ENCODE results near the gene UTS2R.

The UTS2R gene

DNA sequence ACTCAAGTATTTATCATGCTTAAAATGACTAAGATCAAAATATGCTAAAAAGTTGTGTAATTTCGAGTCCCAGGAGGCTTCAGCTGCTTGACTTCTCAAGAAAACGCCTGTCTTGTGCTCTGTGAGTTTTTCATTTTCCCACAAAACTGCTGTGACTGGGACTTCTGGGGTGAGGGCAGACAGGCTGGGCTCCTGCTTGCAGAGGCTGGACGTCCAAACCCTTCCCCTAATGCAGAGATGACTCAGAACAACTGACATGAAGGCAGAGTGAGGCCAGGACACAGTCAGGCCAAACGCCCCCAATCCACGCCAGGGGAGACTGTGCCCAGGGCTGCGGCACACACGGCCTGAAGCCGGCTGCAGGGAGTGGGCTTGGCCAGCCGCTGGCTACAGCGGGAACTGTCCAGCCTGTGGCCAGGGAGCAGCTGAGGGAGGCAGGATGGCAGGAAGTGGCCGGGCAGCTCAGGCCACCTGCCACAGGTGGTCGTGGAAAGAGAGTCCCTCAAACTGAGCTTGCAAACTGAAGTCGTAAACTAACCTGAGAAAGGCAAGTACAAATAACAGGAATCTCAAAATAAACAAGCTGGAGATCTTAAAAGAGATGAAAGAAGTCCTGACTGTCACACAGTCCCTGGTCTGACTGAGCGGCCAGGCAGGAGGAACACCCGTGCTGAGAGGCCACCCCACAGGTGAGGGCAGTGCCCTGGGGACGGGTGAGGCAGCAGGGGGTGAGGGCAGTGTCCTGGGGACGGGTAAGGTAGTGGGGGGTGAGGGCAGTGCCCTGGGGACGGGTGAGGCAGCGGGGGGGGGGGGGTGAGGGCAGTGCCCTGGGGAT, 25.3 kb downstream of the UTS2R start:
- Mint-ChIP-seq H3K9me3 (ENCODE audit: low read depth) (no peaks in the 10 kb centered on the region), H3K27ac (no peak overlapping the region), H3K27me3 (no peaks in the 10 kb centered on the region), H3K36me3 (peaks cover 4% of the 10 kb centered on the region), H3K4me1 (ENCODE audit: low read depth) (peaks cover 14% of the 10 kb centered on the region), H3K4me3 (no peak overlapping the region)

DNA sequence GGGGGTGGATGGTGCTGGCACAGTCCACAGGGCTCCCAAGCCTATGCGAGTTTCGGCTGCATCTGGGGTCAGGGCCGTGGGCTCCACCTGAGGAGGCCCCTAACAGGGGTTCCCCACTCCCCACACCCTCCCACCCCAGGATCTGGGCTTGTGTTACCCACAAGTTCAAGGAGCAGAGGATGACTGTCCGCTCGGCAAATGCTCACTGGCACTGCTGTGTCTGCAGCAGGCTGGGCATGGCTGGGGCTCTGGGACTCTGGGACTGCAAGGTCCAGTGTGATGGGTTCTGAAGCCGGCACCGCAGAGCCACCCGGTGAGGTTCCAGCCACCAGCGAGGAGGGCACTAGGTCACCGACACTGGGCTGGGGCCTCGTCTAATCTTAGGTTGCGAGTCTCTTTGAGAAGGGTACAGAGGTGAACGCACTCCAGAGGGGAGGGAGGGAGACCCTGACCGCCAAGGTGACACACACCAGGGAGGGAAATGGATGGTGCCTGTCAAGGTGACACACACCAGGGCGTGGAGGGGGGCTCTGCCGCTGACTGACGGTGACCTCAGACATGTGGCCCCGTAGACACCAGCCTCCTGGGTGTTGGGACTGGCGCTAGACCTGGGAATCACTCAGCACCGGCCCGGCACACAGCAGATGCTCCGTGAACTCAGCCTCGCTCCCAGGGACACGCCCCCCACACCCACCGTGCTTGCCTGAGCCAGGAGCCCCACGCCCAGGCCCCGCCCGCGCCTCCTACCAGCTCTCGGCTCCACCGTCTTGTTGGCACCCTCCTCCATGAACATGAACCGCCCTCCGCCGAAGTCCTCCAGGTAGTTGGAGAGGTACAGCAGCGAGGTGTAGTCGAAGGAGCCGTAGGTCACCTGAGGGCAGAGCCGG, 26.1 kb downstream of the UTS2R start:
- H3K36me3 Mint-ChIP-seq, result peaks cover 4% of the 10 kb centered on the region
- H3K27me3 Mint-ChIP-seq, result no peaks in the 10 kb centered on the region
- peaks cover 15% of the 10 kb centered on the region for H3K4me1 Mint-ChIP-seq (ENCODE audit: low read depth)
- no peak overlapping the region for H3K27ac Mint-ChIP-seq
- H3K9me3 Mint-ChIP-seq (ENCODE audit: low read depth), result no peaks in the 10 kb centered on the region
- no peak overlapping the region for H3K4me3 Mint-ChIP-seq

DNA sequence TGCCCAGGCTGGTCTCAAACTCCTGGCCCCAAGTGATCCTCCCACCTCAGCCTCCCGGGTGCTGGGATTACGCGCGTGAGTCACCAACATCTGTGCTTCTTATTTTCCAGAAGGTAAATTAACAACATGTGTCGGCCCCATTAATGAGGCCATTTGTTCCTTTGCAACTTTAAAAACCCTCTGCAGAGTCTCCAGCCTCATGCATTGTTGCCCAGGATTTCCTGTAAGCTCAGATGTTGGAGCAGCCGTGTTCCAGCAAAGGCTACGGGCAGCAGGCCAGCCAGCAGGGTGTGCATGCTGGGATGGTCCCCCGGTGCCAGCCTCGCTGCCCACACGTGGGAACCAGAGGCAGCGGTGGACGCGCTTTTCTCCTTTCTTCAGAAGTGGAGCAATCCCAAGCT, 27.5 kb downstream of the UTS2R start:
- peaks cover 7% of the 10 kb centered on the region for H3K36me3 Mint-ChIP-seq
- H3K4me1 Mint-ChIP-seq (ENCODE audit: low read depth), result peaks cover 15% of the 10 kb centered on the region
- no peaks in the 10 kb centered on the region for H3K27me3 Mint-ChIP-seq
- no peak overlapping the region for H3K27ac Mint-ChIP-seq
- H3K4me3 Mint-ChIP-seq, result no peak overlapping the region
- H3K9me3 Mint-ChIP-seq (ENCODE audit: low read depth), result no peaks in the 10 kb centered on the region

DNA sequence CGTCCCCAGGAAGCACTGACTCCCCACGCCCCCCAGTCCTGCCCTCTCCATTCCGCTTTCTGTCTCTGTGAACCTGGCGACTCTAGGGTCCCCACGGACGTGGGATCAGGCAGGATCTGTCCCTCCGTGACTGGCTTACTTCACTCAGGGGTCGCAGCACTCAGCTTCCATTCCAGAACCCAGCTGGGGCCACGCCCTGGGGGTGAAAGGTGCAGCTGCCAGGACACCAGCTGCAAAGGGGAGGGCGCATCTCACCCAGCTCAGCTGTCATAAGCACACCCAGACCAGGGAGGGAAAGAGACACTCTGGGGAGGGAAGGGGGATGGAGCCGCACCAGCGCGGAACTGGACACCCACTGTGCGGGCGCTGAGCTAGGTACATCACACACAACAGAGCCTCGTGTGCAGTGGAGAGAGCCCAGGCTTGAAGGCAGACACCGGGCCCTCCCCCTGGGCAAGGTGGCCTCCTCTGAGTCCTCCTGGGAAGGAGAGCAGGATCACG, 28.1 kb downstream of the UTS2R start:
- Mint-ChIP-seq H3K4me3 (no peak overlapping the region), H3K36me3 (peaks cover 7% of the 10 kb centered on the region), H3K27ac (no peak overlapping the region), H3K9me3 (ENCODE audit: low read depth) (no peaks in the 10 kb centered on the region), H3K4me1 (ENCODE audit: low read depth) (peaks cover 15% of the 10 kb centered on the region), H3K27me3 (no peaks in the 10 kb centered on the region)

DNA sequence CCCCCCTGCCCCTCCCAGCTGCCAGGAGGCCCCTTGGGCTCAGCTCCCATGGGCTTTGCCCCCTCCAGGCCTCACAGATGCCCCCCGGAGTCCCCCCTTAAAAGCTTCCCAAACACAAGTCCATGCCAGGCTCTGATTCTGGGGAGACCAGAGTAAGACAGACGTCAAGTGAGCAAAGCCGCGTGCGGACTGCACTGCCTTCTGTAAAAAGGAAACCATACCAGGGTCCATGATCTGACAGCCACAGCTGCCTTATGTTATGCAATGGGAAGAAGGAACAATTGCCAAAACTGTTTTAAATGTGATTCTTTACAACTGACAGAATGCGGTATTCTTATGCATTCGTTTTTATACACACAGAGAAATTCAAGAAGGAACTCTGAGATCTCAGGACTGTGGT, 28.6 kb downstream of the UTS2R start:
- H3K27me3 Mint-ChIP-seq, result no peaks in the 10 kb centered on the region
- H3K4me3 Mint-ChIP-seq, result no peak overlapping the region
- peaks cover 15% of the 10 kb centered on the region for H3K4me1 Mint-ChIP-seq (ENCODE audit: low read depth)
- peaks cover 7% of the 10 kb centered on the region for H3K36me3 Mint-ChIP-seq
- no peaks in the 10 kb centered on the region for H3K9me3 Mint-ChIP-seq (ENCODE audit: low read depth)
- no peak overlapping the region for H3K27ac Mint-ChIP-seq

DNA sequence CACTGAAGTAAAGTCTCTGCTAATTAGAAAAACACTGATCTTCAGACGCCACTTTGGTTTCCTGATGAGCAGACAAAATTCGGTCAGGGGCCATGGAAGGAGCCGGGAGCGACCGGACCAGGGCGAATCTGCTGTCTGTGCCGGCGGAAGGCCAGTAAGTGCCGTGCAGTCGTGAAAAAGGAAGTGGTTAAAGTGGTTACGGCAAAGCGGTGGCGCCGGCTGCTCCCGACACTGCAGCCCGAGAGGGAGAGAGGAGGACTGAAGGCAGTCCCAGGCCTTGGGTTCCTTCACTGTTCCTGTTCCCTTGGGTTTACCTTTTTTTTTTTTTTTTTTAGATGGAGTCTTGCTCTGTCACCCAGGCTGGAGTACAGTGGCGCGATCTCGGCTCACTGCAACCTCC, 29.3 kb downstream of the UTS2R start:
- peak overlapping the region; percentile 76 for H3K27ac Mint-ChIP-seq
- H3K4me1 Mint-ChIP-seq (ENCODE audit: low read depth), result peaks cover 15% of the 10 kb centered on the region
- H3K4me3 Mint-ChIP-seq, result peak overlapping the region; percentile 86
- H3K9me3 Mint-ChIP-seq (ENCODE audit: low read depth), result no peaks in the 10 kb centered on the region
- H3K36me3 Mint-ChIP-seq, result peaks cover 7% of the 10 kb centered on the region
- H3K27me3 Mint-ChIP-seq, result no peaks in the 10 kb centered on the region

DNA sequence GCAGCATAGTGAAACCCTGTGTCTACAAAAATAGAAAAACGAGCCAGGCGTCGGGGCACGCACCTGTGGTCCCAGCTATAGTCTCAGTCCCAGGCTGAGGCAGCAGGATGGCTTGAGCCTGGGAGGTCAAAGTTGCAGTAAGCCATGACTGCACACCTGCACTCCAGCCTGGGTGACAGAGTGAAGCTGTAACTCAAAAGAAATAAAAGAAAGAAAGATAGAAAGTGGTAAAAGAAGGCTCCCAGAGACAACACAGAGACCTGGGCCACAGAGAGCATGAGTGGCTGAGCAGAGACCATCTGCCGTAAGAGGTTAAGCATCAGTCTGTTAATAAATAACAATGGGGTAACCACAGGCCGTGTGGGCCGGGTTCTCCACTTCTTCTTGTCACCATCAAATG, 31.3 kb downstream of the UTS2R start:
- Mint-ChIP-seq H3K4me3 (no peak overlapping the region), H3K27me3 (no peaks in the 10 kb centered on the region), H3K9me3 (ENCODE audit: low read depth) (no peaks in the 10 kb centered on the region), H3K36me3 (peaks cover 9% of the 10 kb centered on the region), H3K27ac (no peak overlapping the region), H3K4me1 (ENCODE audit: low read depth) (peaks cover 20% of the 10 kb centered on the region)

DNA sequence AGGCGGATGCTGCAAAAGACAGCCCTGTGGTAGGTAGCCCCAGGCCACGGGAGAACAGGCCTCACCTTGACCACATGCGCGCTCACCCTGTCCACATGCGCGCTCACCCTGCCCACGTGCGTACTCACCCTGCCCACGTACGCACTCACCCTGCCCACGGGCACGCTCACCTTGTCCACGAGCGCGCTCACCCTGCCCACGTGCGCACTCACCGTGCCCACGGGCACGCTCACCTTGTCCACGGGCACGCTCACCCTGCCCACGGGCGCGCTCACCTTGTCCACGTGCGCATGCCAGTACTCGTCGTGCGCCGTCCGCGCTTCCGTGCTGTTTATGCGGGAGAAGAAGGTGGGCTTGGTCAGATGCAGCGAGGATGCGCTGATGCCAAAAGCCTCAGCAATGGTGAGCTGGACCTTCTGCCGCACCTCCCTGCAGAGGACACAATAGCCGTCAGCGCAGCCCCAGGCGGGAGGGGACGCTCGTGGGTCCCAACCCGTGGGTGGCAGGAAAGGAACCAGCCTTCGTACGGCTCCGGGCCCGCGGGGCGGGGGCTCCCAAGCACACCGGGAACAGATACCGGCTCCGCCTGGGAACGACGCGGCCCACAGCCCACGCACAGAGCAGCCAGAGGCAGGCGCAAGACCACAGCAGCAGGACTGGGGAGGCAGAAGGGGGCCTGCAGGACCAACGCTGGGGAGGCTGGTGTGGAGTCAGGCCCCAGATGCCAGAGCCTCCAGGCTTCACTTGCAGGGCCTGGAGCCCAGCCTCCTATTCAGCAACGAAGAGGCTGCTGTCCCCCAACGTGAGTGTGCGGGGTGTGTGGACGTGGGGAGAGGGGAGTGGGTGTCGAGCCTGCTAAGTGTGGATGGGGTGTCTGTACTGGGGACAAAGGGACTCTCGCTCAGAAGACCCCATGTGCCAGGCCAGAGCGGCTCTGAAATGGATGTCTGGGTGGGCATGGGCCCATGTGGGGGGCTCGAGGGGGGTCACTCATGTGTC, 32.4 kb downstream of the UTS2R start:
- H3K4me3 Mint-ChIP-seq, result no peak overlapping the region
- peaks cover 20% of the 10 kb centered on the region for H3K4me1 Mint-ChIP-seq (ENCODE audit: low read depth)
- peaks cover 9% of the 10 kb centered on the region for H3K36me3 Mint-ChIP-seq
- no peaks in the 10 kb centered on the region for H3K27me3 Mint-ChIP-seq
- no peak overlapping the region for H3K27ac Mint-ChIP-seq
- H3K9me3 Mint-ChIP-seq (ENCODE audit: low read depth), result no peaks in the 10 kb centered on the region

DNA sequence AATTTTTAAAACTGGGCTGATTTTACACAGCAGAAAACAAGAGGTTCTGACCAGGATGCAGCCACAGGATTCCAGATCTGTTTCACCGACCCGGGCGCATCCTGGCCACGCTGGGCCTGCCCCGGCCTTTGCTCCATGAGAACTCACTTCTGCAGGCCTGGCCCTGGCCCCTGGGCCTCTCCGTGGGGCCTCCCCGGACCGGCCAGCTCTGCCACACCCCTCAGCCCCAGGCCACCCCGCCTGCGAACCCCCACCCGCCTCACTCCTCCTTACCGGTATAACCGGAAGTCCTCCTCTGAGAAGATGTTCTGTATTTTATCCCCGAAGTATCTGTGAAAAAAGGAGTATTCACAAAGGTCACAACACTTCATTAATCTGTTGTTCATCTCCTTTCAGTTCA, 33.5 kb downstream of the UTS2R start:
- H3K4me1 Mint-ChIP-seq (ENCODE audit: low read depth), result peaks cover 20% of the 10 kb centered on the region
- H3K4me3 Mint-ChIP-seq, result no peak overlapping the region
- no peaks in the 10 kb centered on the region for H3K27me3 Mint-ChIP-seq
- no peak overlapping the region for H3K27ac Mint-ChIP-seq
- H3K36me3 Mint-ChIP-seq, result peaks cover 9% of the 10 kb centered on the region
- no peaks in the 10 kb centered on the region for H3K9me3 Mint-ChIP-seq (ENCODE audit: low read depth)

DNA sequence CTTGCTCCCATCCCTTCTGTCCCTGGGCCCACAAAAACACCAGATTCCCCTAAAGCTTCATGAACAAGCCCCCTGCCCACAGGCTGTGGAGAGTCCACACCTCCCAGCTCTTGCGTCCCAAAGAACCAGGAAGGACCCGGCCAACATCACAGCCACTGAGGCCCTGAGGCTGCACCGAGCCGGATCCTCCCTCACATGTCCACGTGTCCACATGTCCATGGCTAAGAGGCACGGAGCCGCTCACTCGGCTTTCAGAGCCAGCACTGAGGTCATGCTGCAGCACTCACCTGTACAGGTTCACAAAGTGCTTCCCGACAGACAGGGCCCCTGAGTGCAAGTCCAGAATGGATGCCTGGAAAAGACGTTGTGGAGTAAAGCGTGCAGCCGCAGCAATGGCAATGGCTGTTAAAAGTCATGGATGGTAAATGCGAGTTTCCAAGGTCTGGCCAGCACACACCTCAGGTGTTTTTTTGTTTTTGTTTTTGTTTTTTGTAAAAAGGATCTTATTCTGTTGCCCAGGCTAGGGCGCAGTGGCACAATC, 34.6 kb downstream of the UTS2R start:
- H3K36me3 Mint-ChIP-seq, result peaks cover 7% of the 10 kb centered on the region
- H3K9me3 Mint-ChIP-seq (ENCODE audit: low read depth), result no peaks in the 10 kb centered on the region
- no peak overlapping the region for H3K27ac Mint-ChIP-seq
- H3K4me1 Mint-ChIP-seq (ENCODE audit: low read depth), result peaks cover 12% of the 10 kb centered on the region
- no peaks in the 10 kb centered on the region for H3K27me3 Mint-ChIP-seq
- no peak overlapping the region for H3K4me3 Mint-ChIP-seq

DNA sequence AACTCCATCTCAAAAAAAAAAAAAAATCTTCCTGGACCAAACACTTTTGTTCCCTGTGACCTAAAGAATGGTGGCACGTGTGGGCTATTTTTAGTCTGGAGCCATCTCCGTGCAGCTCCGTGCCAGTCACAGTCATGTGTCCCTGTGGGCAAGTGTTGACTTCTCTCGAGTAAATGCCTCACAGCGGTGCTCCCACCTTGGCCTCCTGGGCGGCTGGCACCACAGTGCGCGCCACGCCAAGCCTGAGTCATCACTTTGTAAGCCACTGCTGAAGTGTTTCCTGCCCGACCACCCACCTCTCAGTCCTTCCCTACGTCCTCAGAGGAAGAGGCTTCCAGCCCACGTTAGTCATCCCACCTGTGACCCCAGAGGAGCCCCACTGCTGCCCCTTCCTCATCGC, 35.7 kb downstream of the UTS2R start:
- H3K27ac Mint-ChIP-seq, result no peak overlapping the region
- H3K4me3 Mint-ChIP-seq, result no peak overlapping the region
- H3K27me3 Mint-ChIP-seq, result no peaks in the 10 kb centered on the region
- H3K4me1 Mint-ChIP-seq (ENCODE audit: low read depth), result peaks cover 4% of the 10 kb centered on the region
- H3K9me3 Mint-ChIP-seq (ENCODE audit: low read depth), result no peaks in the 10 kb centered on the region
- peaks cover 7% of the 10 kb centered on the region for H3K36me3 Mint-ChIP-seq

DNA sequence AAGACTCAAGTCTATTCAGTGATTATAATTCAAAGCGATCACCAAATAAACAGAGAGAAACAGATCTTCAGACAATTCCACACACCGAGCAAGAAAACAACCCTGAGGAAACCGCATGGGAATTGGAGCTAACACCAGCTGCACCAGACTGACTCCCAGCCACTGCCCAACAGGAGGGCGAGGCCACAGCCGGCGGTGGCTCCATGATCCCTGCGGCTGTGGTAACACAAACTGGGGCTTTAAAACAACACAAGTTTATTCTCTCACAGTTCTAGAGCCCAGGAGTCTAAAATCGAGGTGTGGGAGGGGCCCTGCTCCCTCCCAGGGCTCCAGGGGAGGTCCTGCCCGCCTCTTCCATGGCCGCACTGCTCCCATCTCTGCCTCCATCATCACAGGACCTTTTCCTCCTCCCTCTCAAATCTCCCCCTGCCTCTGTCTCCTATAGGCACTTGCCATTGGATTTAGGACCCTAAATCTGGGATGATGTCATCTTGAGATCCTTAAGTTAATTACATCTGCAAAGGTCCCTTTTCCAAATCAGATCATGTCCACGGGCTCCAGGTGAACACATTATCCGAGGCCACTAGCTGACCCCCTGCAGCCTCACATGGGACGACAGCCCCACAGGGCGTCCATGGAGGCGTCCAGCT, 36.8 kb downstream of the UTS2R start:
- Mint-ChIP-seq H3K36me3 (peaks cover 2% of the 10 kb centered on the region), H3K4me3 (no peak overlapping the region), H3K9me3 (ENCODE audit: low read depth) (no peaks in the 10 kb centered on the region), H3K27ac (no peak overlapping the region), H3K27me3 (no peaks in the 10 kb centered on the region), H3K4me1 (ENCODE audit: low read depth) (peaks cover 4% of the 10 kb centered on the region)

DNA sequence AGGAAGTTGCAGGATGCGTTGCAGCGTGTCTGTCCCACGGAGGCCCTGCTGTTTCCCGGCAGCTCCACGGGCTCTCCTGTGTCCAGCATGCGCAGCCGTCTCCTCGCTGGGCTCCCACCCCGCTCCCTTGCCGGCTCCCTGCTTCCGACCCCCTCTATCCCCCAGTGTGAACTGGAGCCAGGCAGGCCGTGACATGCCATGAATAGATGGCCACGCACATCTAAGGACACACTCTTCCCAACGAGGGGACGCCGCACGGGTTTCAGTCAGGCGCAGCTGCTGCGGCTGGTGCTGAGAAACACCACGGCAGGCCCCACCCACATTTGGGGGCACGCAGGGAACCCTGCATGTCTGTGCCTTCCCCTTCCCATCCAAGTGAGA, 37.4 kb downstream of the UTS2R start:
- Mint-ChIP-seq H3K4me1 (ENCODE audit: low read depth) (peaks cover 4% of the 10 kb centered on the region), H3K27me3 (no peaks in the 10 kb centered on the region), H3K36me3 (peaks cover 2% of the 10 kb centered on the region), H3K9me3 (ENCODE audit: low read depth) (no peaks in the 10 kb centered on the region), H3K4me3 (no peak overlapping the region), H3K27ac (no peak overlapping the region)

All from activated naive CD8-positive, alpha-beta T cell (primary cell).